ENCODE measurements around the gene EPS8L3. TPM values are rescaled to one million over a fixed set of nuclear protein-coding genes. Genes with fewer than 3 reads are reported as not detected.
"Not testable (repeated sequence)": the region's sequence is repeated elsewhere in the genome, so short reads cannot be mapped to it uniquely, and the experiment has no call there.

The EPS8L3 gene
- polyA plus RNA-seq, 1 donor (not counting 4 experiments of a cell fraction or from before 2014, with no cell fraction given) = not detected

DNA sequence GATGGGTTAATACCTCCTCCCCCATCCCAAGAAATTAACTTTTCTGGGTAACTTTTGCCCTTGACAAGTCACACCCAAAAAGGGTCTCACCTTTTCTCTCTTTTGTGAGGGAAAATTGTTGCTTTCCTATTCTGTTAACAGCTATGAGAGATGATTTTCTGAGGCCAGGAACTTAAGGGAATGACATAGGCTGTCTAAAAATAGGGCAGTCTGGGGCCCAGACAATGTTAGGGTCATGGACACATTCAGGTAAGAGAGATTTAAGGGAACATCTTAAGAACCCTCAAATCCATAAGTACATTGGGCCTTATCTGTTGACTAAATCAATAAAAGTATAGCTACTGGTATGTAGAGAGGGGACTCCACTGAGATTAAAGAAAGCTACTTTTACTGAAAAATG, 14.5 kb downstream of the EPS8L3 start:
- no peak overlapping the region for H3K4me3 ChIP-seq (ENCODE audit: control insufficient read depth in 2 of 3, extremely low read depth in 1 of 3, insufficient read depth in 2 of 3, low read depth in 1 of 3, low read length in 3 of 3)
- FAIRE-seq (no peak), DNase-seq (ENCODE audit: low read depth, low spot score) (no peak)
- no peaks in the 10 kb centered on the region for H4K20me1 ChIP-seq (ENCODE audit: control insufficient read depth, extremely low read depth, insufficient read depth, low read length)
- H3K27me3 ChIP-seq (ENCODE audit: control insufficient read depth, extremely low read depth, insufficient read depth, low read length) = peaks cover 3% of the 10 kb centered on the region
- no peaks in the 10 kb centered on the region for H3K36me3 ChIP-seq (ENCODE audit: control insufficient read depth in 2 of 2, extremely low read depth in 1 of 2, insufficient read depth in 2 of 2, low read length in 2 of 2)
- no peak overlapping the region for H3K9ac ChIP-seq (ENCODE audit: control insufficient read depth, extremely low read depth, insufficient read depth, low read length)
- no peaks in the 10 kb centered on the region for H3K9me1 ChIP-seq (ENCODE audit: control insufficient read depth, extremely low read depth, insufficient read depth, low read length)
- no peak overlapping the region for H3K4me2 ChIP-seq (ENCODE audit: control insufficient read depth, extremely low read depth, insufficient read depth, low read depth, low read length)
- no peak overlapping the region for H2AFZ ChIP-seq (ENCODE audit: control insufficient read depth, low read length)
- H3K27ac ChIP-seq (ENCODE audit: control insufficient read depth, insufficient read depth, low read length) = no peak overlapping the region
- H3K4me1 ChIP-seq (ENCODE audit: control insufficient read depth, extremely low read depth, insufficient read depth, low read length) = no peaks in the 10 kb centered on the region
- H3K9me3 ChIP-seq (ENCODE audit: control insufficient read depth, low read depth, low read length) = no peaks in the 10 kb centered on the region
- dilution Hi-C loops (cut with MboI; ENCODE audit: extremely low pct_ligation_motif_present, low sequenced_read_pairs) = no loop called here
- TF ChIP-seq CTCF (optimal IDR thresholded peaks at IDR 0.05 in 1 of 3, IDR thresholded peaks at IDR 0.05 in 1 of 3, conservative IDR thresholded peaks at IDR 0.05 in 1 of 3; ENCODE audit: extremely low read depth in 1 of 3, insufficient read depth in 2 of 3, low read length in 3 of 3) (no peak), EZH2 (IDR thresholded peaks at IDR 0.05; ENCODE audit: low read length) (no peak)
- H3K79me2 ChIP-seq (ENCODE audit: control insufficient read depth, insufficient read depth, low read length) = no peaks in the 10 kb centered on the region

- H3K36me3 ChIP-seq (ENCODE audit: control insufficient read depth in 2 of 2, extremely low read depth in 1 of 2, insufficient read depth in 2 of 2, low read length in 2 of 2); H4K20me1 ChIP-seq (ENCODE audit: control insufficient read depth, extremely low read depth, insufficient read depth, low read length); H3K79me2 ChIP-seq (ENCODE audit: control insufficient read depth, insufficient read depth, low read length); H3K4me2 ChIP-seq (ENCODE audit: control insufficient read depth, extremely low read depth, insufficient read depth, low read depth, low read length); H3K4me1 ChIP-seq (ENCODE audit: control insufficient read depth, extremely low read depth, insufficient read depth, low read length); DNase-seq (ENCODE audit: low read depth, low spot score); H3K4me3 ChIP-seq (ENCODE audit: control insufficient read depth in 2 of 3, extremely low read depth in 1 of 3, insufficient read depth in 2 of 3, low read depth in 1 of 3, low read length in 3 of 3); H3K9me3 ChIP-seq (ENCODE audit: control insufficient read depth, low read depth, low read length); H3K27me3 ChIP-seq (ENCODE audit: control insufficient read depth, extremely low read depth, insufficient read depth, low read length); H3K9ac ChIP-seq (ENCODE audit: control insufficient read depth, extremely low read depth, insufficient read depth, low read length); H3K27ac ChIP-seq (ENCODE audit: control insufficient read depth, insufficient read depth, low read length); FAIRE-seq; H3K9me1 ChIP-seq (ENCODE audit: control insufficient read depth, extremely low read depth, insufficient read depth, low read length); dilution Hi-C loops (cut with MboI; ENCODE audit: extremely low pct_ligation_motif_present, low sequenced_read_pairs); H2AFZ ChIP-seq (ENCODE audit: control insufficient read depth, low read length): not testable (repeated sequence)
These were observed 15.4 kb downstream of the EPS8L3 start for GRCh38 chr1:109748311-109748710.

Measured in keratinocyte (primary cell).